Breast epithelium (tissue), 3 donors: ENCODE results near the gene CLSTN2.

Experiments used
- CTCF ChIP-seq, 3 donors: fragments of 450-650 bp; IDR thresholded peaks; one replicate each; pipeline ENCODE4 v1.5.1; 2016 to 2017; ENCODE audit warnings: antibody characterized with exemption in 3 of 3, mild to moderate bottlenecking in 3 of 3, moderate library complexity in 3 of 3
- POLR2A ChIP-seq: fragments of 450-650 bp; IDR thresholded peaks from one replicate; pipeline ENCODE4 v1.6.1; 2016; ENCODE audit warnings: antibody characterized with exemption, mild to moderate bottlenecking, moderate library complexity
- POLR2AphosphoS5 ChIP-seq, 3 donors: sonication (generic); formaldehyde crosslinking; IDR thresholded peaks; one replicate each; pipeline ENCODE4 v1.6.1; 2017; ENCODE audit warnings: antibody characterized with exemption in 3 of 3

GRCh38 chr3:140384876-140385275 is 449.9 kb downstream of the CLSTN2 start:
- no peak for TF ChIP-seq CTCF (IDR thresholded peaks at IDR 0.05)
- no peak for TF ChIP-seq POLR2AphosphoS5 (IDR thresholded peaks at IDR 0.05)
- TF ChIP-seq POLR2A, result no peak
